A549 treated with AZD2906 at 1 μM for 4 hours (cell line): Measurements from ENCODE around the gene KIF1A. TPM values are rescaled to one million over a fixed set of nuclear protein-coding genes. Genes with fewer than 3 reads are reported as not detected.

Source experiments
- total RNA-seq: library from RNA; stranded (reverse); fragments of 200-300 nt; extraction: Qiagen RNA extraction; gene quantifications from 5 replicates; pipeline ENCODE4 v1.2.3, GENCODE V29; 2022

The KIF1A gene
- 0.51 to 0.84 TPM (median 0.65 TPM) in 5 replicates for total RNA-seq

GRCh38 chr2:240819858-240820606, at the start of gene KIF1A:
KIF1A (minus strand) TSS chr2:240820219; CDS start chr2:240797752, 22,467 bp downstream.

GRCh38 chr2:240868286-240869108, 48.5 kb upstream of the KIF1A start, which contains the start of gene AGXT:
AGXT (plus strand) TSS chr2:240868824; CDS start chr2:240868866, 42 bp downstream.

GRCh38 chr2:240691631-240692420, 128.2 kb downstream of the KIF1A start, which contains the start of gene AQP12A:
AQP12A (plus strand) TSS chr2:240691866; CDS start chr2:240691914, 48 bp downstream.

GRCh38 chr2:240682431-240683224, 137.4 kb downstream of the KIF1A start, which contains the start of gene AQP12B:
AQP12B (minus strand) TSS chr2:240682885; CDS start chr2:240682837, 48 bp downstream.

Other genes starting within 250 kb of the KIF1A start
- 13.5 to 26.8 TPM (median 24.5 TPM) in 5 replicates for gene CAPN10, start 233.5 kb downstream of the KIF1A start, total RNA-seq
- gene GPR35, start 194.7 kb downstream of the KIF1A start, total RNA-seq = 0.24 to 1.1 TPM (median 0.77 TPM) in 5 replicates
- not detected in 5 replicates for gene AQP12B, start 137.3 kb downstream of the KIF1A start, total RNA-seq
- gene AQP12A, start 128.4 kb downstream of the KIF1A start, total RNA-seq = not detected in 5 replicates
- not detected in 5 replicates for gene AGXT, start 48.6 kb upstream of the KIF1A start, total RNA-seq
- gene MAB21L4, start 75.9 kb upstream of the KIF1A start, total RNA-seq = 0.13 to 0.35 TPM (median 0.28 TPM) in 5 replicates
- not detected in 5 replicates for gene CROCC2, start 86.1 kb upstream of the KIF1A start, total RNA-seq
- 0.53 to 1.5 TPM (median 1.1 TPM) in 5 replicates for gene SNED1, start 178.4 kb upstream of the KIF1A start, total RNA-seq